Breast epithelium (tissue), 3 donors: ENCODE data around the gene NGFR.

Experiments
- POLR2AphosphoS5 ChIP-seq, 3 donors: sonication (generic); formaldehyde crosslinking; IDR thresholded peaks; one replicate each; pipeline ENCODE4 v1.6.1; 2017; ENCODE audit warnings: antibody characterized with exemption in 3 of 3
- TF ChIP-seq, protein P1 (sequence below), 3 donors: fragments of 450-650 bp; IDR thresholded peaks; one replicate each; pipeline ENCODE4 v1.5.1; 2016 to 2017; ENCODE audit warnings: antibody characterized with exemption in 3 of 3, mild to moderate bottlenecking in 3 of 3, moderate library complexity in 3 of 3

DNA sequence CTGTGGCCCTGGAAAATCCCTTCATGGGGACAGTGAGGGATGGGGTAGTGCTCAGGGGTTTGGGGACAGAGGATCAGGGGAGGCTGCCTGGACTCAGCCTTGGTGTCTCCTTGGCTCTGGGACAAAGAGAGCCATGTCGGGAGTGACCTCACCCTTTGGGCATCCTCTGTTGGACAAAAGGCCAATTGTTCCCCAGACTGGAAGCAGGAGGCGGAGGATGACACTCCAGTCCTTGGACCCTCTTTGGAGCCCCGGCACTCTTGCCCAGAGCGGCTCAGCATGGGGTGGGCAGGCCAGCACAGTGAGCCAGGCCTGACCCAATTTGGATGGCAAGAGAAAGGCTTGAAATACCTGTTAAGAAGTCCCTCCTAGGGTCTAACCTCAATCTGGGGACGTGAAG, 41.0 kb upstream of the NGFR start:
- TF ChIP-seq, protein P1, sequence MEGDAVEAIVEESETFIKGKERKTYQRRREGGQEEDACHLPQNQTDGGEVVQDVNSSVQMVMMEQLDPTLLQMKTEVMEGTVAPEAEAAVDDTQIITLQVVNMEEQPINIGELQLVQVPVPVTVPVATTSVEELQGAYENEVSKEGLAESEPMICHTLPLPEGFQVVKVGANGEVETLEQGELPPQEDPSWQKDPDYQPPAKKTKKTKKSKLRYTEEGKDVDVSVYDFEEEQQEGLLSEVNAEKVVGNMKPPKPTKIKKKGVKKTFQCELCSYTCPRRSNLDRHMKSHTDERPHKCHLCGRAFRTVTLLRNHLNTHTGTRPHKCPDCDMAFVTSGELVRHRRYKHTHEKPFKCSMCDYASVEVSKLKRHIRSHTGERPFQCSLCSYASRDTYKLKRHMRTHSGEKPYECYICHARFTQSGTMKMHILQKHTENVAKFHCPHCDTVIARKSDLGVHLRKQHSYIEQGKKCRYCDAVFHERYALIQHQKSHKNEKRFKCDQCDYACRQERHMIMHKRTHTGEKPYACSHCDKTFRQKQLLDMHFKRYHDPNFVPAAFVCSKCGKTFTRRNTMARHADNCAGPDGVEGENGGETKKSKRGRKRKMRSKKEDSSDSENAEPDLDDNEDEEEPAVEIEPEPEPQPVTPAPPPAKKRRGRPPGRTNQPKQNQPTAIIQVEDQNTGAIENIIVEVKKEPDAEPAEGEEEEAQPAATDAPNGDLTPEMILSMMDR (IDR thresholded peaks at IDR 0.05): no peak
- TF ChIP-seq POLR2AphosphoS5 (IDR thresholded peaks at IDR 0.05): no peak
